ENCODE results near the gene FAM210B. TPM values are rescaled to one million over a fixed set of nuclear protein-coding genes. Genes with fewer than 3 reads are reported as not detected.

Gene FAM210B
- total RNA-seq, 2 donors from 2014 or later = 11.5 to 26.2 TPM

- intact Hi-C loops (cut with DNase I) = no loop called here
- DNase-seq (no peak), ATAC-seq (no peak)
- no peaks in the 10 kb centered on the region for H3K27me3 ChIP-seq
- 14 to 35% methylated on average over 1 of the region's 1 CpG for WGBS, 2 donors
- H3K27ac ChIP-seq = no peak overlapping the region
- H3K4me3 ChIP-seq = no peak overlapping the region
- peaks cover 4% of the 10 kb centered on the region for H3K4me1 ChIP-seq
- TF ChIP-seq POLR2A (IDR thresholded peaks at IDR 0.05) = no peak
- TF ChIP-seq CTCF (IDR thresholded peaks at IDR 0.05) = no peak
- no peaks in the 10 kb centered on the region for H3K36me3 ChIP-seq (replicated peaks in 1 of 2; ENCODE audit: insufficient read depth in 1 of 2, low read depth in 2 of 2)
- no peaks in the 10 kb centered on the region for H3K9me3 ChIP-seq
Measured at GRCh38 chr20:56380375-56380774, 21.6 kb downstream of the FAM210B start.

GRCh38 chr20:56381501-56381900, 22.7 kb downstream of the FAM210B start:
- no peak for DNase-seq
- Histone ChIP-seq H3K27ac (no peak overlapping the region), H3K4me3 (no peak overlapping the region), H3K36me3 (replicated peaks in 1 of 2; ENCODE audit: insufficient read depth in 1 of 2, low read depth in 2 of 2) (no peaks in the 10 kb centered on the region), H3K27me3 (no peaks in the 10 kb centered on the region), H3K9me3 (no peaks in the 10 kb centered on the region), H3K4me1 (peaks cover 4% of the 10 kb centered on the region)
- TF ChIP-seq CTCF (IDR thresholded peaks at IDR 0.05) = no peak
- TF ChIP-seq POLR2A (IDR thresholded peaks at IDR 0.05) = no peak
- no peak for ATAC-seq
- intact Hi-C loops (cut with DNase I) = no loop called here
- 79 to 91% methylated on average over 1 of the region's 1 CpG for WGBS, 2 donors

GRCh38 chr20:56382696-56383095, 23.9 kb downstream of the FAM210B start:
- no peak for ATAC-seq
- TF ChIP-seq CTCF (IDR thresholded peaks at IDR 0.05) (no peak), POLR2A (IDR thresholded peaks at IDR 0.05) (no peak)

DNA sequence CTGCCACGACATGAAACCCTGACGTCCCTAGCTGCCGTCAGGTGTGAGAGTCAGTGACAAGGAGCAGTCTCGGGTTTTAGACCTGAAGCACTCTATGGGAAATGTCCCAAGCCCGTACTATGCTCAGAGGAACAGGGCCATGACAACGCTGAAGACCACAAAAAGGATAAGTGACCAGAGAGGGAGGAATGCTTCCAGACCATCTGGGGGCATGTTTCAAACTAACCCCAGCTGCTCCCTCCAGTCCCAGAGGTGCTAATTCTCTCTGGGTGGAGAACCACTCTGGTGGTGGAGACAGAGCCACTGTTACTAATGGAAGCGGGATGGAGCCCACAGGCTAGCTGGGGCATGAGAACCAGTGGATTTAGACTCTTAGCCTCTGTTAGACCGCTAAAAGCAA, 24.6 kb downstream of the FAM210B start:
- intact Hi-C loops (cut with DNase I) = no loop called here
- Histone ChIP-seq H3K36me3 (replicated peaks in 1 of 2; ENCODE audit: insufficient read depth in 1 of 2, low read depth in 2 of 2) (no peaks in the 10 kb centered on the region), H3K4me1 (peaks cover 4% of the 10 kb centered on the region), H3K9me3 (no peaks in the 10 kb centered on the region), H3K27ac (no peak overlapping the region), H3K4me3 (no peak overlapping the region), H3K27me3 (no peaks in the 10 kb centered on the region)
- DNase-seq (no peak), ATAC-seq (no peak)
- WGBS, 2 donors = 88 to 92% methylated on average over 8 of the region's 8 CpGs
- no peak for TF ChIP-seq POLR2A (IDR thresholded peaks at IDR 0.05)
- TF ChIP-seq CTCF (IDR thresholded peaks at IDR 0.05) = no peak

More at GRCh38 chr20:56382696-56383095, 23.9 kb downstream of the FAM210B start:
- Histone ChIP-seq H3K4me3 (no peak overlapping the region), H3K4me1 (peaks cover 4% of the 10 kb centered on the region), H3K27me3 (no peaks in the 10 kb centered on the region), H3K27ac (no peak overlapping the region), H3K9me3 (no peaks in the 10 kb centered on the region), H3K36me3 (replicated peaks in 1 of 2; ENCODE audit: insufficient read depth in 1 of 2, low read depth in 2 of 2) (no peaks in the 10 kb centered on the region)
- intact Hi-C loops (cut with DNase I) = no loop called here
- no peak for DNase-seq
- WGBS, 2 donors = 57 to 61% methylated on average over 4 of the region's 4 CpGs

GRCh38 chr20:56385130-56385529, 26.4 kb downstream of the FAM210B start:
- intact Hi-C loops (cut with DNase I) = no loop called here
- no peak for TF ChIP-seq POLR2A (IDR thresholded peaks at IDR 0.05)
- TF ChIP-seq CTCF (IDR thresholded peaks at IDR 0.05) = no peak
- Histone ChIP-seq H3K4me1 (peaks cover 4% of the 10 kb centered on the region), H3K4me3 (no peak overlapping the region), H3K9me3 (no peaks in the 10 kb centered on the region), H3K36me3 (replicated peaks in 1 of 2; ENCODE audit: insufficient read depth in 1 of 2, low read depth in 2 of 2) (no peaks in the 10 kb centered on the region), H3K27me3 (no peaks in the 10 kb centered on the region), H3K27ac (no peak overlapping the region)
- ATAC-seq (no peak), DNase-seq (no peak)
- WGBS, 2 donors = 96 to 99% methylated on average over 4 of the region's 4 CpGs
